AG04450 (cell line): Measurements from ENCODE around the gene ADCY5. TPM values are rescaled to one million over a fixed set of nuclear protein-coding genes. Genes with fewer than 3 reads are reported as not detected.

Source experiments
- CTCF ChIA-PET: fragments of 300-600, 350-600 bp; formaldehyde crosslinking; extraction: SDS; loops from one replicate; lab custom pipeline; 2022; ENCODE audit warnings: antibody characterized with exemption, inconsistent platforms; lab: Charles Lee
- POLR2A ChIA-PET: fragments of 350-600 bp; formaldehyde crosslinking; extraction: SDS; loops from one replicate; lab custom pipeline; 2021; ENCODE audit warnings: antibody characterized with exemption, inconsistent platforms; lab: Yijun Ruan, JAX
- DNase-seq: peaks from one replicate; pipeline ENCODE4 v3.0.0-alpha.2; 2011; ENCODE audit warnings: low read depth, low spot score
- H3K27ac ChIP-seq: one replicate; pipeline ENCODE4 v1.5.1; 2012; ENCODE audit warnings: low read depth, low read length, control low read depth
- H3K27me3 ChIP-seq: one replicate; pipeline ENCODE4 v1.6.0; 2012; ENCODE audit warnings: low read length; ENCODE audit not compliant: control insufficient read depth, insufficient read depth
- H3K4me3 ChIP-seq: 2 replicates; pipeline ENCODE4 v1.5.1; 2011; ENCODE audit warnings: mild to moderate bottlenecking, low read depth, low read length, control low read depth
- H3K9me3 ChIP-seq: 2 replicates; pipeline ENCODE4 v1.5.1; 2012; ENCODE audit warnings: low read length; ENCODE audit not compliant: control insufficient read depth, insufficient read depth
- polyA plus RNA-seq: library from polyadenylated mRNA; depleted of rRNA; stranded (reverse); fragments of >200 nt; gene quantifications from 2 replicates; pipeline ENCODE4 v1.2.3, GENCODE V29; 2011
- TF ChIP-seq, protein P1 (sequence below): IDR thresholded peaks from 2 replicates; pipeline ENCODE4 v1.5.1; 2011; ENCODE audit warnings: low read depth, low read length, control low read depth, inconsistent platforms

Gene ADCY5
- polyA plus RNA-seq, 1 experiment: 0.20 TPM

DNA sequence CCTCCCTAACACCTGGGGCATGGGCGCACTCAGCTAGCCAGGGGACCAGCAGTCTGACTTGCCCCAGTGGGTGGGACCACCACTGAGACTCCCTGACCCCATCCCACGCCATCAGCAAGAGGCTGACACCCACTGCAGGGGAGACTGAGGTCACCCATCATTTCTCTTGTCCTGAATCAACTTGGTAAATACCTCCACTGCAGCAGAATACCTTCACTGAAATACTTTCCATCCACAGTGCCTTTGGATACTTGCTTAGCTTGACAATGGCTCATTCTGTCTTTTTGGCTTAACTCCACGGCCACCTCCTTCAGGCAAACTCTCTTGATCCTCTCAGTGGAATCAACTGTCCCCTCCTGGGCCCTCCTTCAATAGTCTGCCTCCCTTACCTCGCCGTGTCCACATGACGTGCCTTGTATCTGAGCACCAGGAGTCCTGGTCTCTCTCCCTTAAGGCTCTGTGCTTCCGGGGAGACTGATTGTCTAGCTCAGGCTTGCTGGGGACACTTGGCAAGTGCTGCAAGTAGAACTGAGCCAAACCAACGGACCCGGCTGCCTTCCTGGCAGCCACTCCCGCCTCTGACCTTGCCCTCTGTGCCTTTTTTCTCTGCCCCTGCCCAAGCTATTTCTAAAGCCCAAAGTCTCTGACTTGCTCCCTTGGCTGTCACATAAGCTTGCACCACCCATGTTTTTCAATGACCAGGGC, 119.1 kb downstream of the ADCY5 start:
- ChIA-PET POLR2A (interaction anchor here (0.7 kb wide), 1 partner anchor 597 kb away, joined by 3 read pairs; no protein-coding TSS in a partner anchor), CTCF (interaction anchor here (0.5 to 8.9 kb wide), 25 partner anchors 10 to 242 kb away, joined by 3 to 108 read pairs (median 4); no protein-coding TSS in a partner anchor)
- peaks cover 6% of the 10 kb centered on the region; the same call in 1 of the 2 replicates for H3K9me3 ChIP-seq
- no peak overlapping the region for H3K27ac ChIP-seq
- TF ChIP-seq, protein P1, sequence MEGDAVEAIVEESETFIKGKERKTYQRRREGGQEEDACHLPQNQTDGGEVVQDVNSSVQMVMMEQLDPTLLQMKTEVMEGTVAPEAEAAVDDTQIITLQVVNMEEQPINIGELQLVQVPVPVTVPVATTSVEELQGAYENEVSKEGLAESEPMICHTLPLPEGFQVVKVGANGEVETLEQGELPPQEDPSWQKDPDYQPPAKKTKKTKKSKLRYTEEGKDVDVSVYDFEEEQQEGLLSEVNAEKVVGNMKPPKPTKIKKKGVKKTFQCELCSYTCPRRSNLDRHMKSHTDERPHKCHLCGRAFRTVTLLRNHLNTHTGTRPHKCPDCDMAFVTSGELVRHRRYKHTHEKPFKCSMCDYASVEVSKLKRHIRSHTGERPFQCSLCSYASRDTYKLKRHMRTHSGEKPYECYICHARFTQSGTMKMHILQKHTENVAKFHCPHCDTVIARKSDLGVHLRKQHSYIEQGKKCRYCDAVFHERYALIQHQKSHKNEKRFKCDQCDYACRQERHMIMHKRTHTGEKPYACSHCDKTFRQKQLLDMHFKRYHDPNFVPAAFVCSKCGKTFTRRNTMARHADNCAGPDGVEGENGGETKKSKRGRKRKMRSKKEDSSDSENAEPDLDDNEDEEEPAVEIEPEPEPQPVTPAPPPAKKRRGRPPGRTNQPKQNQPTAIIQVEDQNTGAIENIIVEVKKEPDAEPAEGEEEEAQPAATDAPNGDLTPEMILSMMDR: no peak
- no peak overlapping the region for H3K4me3 ChIP-seq
- no peak for DNase-seq
- H3K27me3 ChIP-seq: peaks cover 30% of the 10 kb centered on the region

- ChIA-PET CTCF (interaction anchor here (0.5 to 8.9 kb wide), 27 partner anchors 9 to 267 kb away, joined by 3 to 108 read pairs (median 4); no protein-coding TSS in a partner anchor), POLR2A (interaction anchor here (0.7 kb wide), 1 partner anchor 597 kb away, joined by 3 read pairs; no protein-coding TSS in a partner anchor)
- Histone ChIP-seq H3K27me3 (peaks cover 37% of the 10 kb centered on the region), H3K27ac (no peak overlapping the region), H3K4me3 (no peak overlapping the region), H3K9me3 (peaks cover 6% of the 10 kb centered on the region; the same call in 1 of the 2 replicates)
- no peak for DNase-seq
- TF ChIP-seq, protein P1: peak; percentile 87
Observed at GRCh38 chr3:123328851-123329635, 119.8 kb downstream of the ADCY5 start.

DNA sequence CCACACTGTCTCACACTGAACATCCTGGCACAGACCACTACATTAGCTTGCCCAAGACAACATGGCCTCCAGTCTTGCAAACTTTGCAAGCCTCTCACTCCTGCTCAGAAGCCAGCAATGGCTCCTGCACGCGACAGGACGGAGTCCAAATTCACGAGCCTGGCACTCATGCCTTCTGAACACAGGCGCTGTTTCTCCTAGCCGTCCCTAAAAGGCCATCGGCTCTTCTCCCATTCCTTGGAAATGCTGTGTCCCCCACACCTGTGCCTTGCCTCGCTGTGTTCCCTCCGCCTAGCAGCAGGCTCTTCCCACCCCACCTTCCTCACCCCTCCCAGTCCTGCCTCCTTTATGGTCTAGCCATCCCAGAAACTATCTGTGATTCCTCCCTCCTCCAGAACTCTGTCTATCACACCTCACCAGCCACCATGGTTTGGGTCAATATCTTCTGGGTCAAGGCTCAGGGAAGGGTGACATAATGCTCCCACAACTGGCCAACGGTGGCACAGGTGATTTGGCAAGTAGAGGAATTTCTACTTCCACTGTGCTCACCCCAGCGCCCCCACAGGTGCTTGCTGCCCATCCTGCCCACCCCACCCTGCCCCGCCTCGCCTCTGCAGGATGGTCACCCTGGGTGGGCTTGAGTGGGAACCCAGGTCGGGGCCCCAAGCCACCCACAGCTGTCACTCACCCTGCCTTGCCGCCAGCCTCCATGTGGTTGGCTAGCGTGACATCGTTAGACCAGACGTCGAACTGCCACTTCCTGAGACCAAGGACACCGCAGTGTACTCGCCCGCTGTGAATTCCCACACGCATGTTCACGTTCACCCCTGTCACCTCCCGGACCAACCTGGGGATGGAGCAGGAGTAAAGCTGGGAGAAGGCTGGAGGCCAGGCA, 120.7 kb downstream of the ADCY5 start:
- no peak for DNase-seq
- ChIA-PET CTCF (interaction anchor here (0.6 to 8.9 kb wide), 11 partner anchors 72 to 268 kb away, joined by 3 to 108 read pairs (median 4); no protein-coding TSS in a partner anchor), POLR2A (no interaction called here)
- TF ChIP-seq, protein P1: no peak
- Histone ChIP-seq H3K27ac (no peak overlapping the region), H3K4me3 (no peak overlapping the region), H3K9me3 (peaks cover 3% of the 10 kb centered on the region; the same call in 1 of the 2 replicates), H3K27me3 (peaks cover 40% of the 10 kb centered on the region)

GRCh38 chr3:123327480-123327879, 121.4 kb downstream of the ADCY5 start:
- DNase-seq: no peak
- Histone ChIP-seq H3K27me3 (peaks cover 47% of the 10 kb centered on the region), H3K9me3 (no peaks in the 10 kb centered on the region; the same call in 1 of the 2 replicates), H3K27ac (no peak overlapping the region), H3K4me3 (no peak overlapping the region)
- TF ChIP-seq, protein P1: no peak
- POLR2A ChIA-PET: no interaction called here
- CTCF ChIA-PET: interaction anchor here (1.1 to 8.9 kb wide), 4 partner anchors 162 to 232 kb away, joined by 3 to 108 read pairs (median 18); no protein-coding TSS in a partner anchor
